ENCODE data around the gene MED27. TPM values are rescaled to one million over a fixed set of nuclear protein-coding genes. Genes with fewer than 3 reads are reported as not detected.

Gene MED27
- total and polyA plus RNA-seq, 2 of the 4 experiments (the other 2 are of a cell fraction): 50.2 to 63.4 TPM

DNA sequence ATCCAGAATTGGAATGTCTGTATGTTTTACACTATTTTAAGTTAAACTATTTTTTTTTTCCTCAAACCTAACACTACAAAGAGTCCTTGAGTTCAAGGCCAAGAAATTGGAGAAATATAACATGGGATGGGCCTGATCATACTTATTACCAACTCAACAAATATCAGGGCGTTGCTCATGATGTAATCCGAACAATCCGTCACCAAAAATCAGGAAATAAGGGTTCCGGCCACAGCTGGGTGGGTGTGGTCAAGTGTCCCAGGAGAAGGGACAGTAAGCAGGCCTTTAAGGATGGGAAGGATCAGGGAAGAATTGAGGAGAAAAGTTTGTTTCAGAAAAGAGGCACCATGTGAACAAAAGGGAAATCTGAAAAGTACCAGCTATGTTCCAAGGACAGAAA, 29.8 kb downstream of the MED27 start:
- no peak overlapping the region for H4K5ac ChIP-seq (ENCODE audit: low read depth, low read length)
- H2BK5ac ChIP-seq (ENCODE audit: low read depth, low read length, poor library complexity, severe bottlenecking): no peak overlapping the region
- peaks cover 4% of the 10 kb centered on the region for H3K4me1 ChIP-seq (ENCODE audit: control insufficient read depth, insufficient read depth, low read length)
- no TSS peak for BruUV-seq (replicated peaks)
- H3K27me3 ChIP-seq (ENCODE audit: control insufficient read depth, insufficient read depth, low read length): no peaks in the 10 kb centered on the region
- no peak overlapping the region for H3K18ac ChIP-seq (ENCODE audit: low read depth, low read length)
- H3K4me3 ChIP-seq (ENCODE audit: insufficient read depth, low read depth, low read length): no peak overlapping the region
- no peak overlapping the region for H2AK5ac ChIP-seq (ENCODE audit: low read depth, low read length)
- no peak overlapping the region for H2BK120ac ChIP-seq (ENCODE audit: low read depth, low read length)
- no peak overlapping the region for H3K56ac ChIP-seq (ENCODE audit: extremely low read depth, insufficient read depth, low read length)
- H2BK15ac ChIP-seq (ENCODE audit: low read depth, low read length): no peak overlapping the region
- TF ChIP-seq, protein P1, sequence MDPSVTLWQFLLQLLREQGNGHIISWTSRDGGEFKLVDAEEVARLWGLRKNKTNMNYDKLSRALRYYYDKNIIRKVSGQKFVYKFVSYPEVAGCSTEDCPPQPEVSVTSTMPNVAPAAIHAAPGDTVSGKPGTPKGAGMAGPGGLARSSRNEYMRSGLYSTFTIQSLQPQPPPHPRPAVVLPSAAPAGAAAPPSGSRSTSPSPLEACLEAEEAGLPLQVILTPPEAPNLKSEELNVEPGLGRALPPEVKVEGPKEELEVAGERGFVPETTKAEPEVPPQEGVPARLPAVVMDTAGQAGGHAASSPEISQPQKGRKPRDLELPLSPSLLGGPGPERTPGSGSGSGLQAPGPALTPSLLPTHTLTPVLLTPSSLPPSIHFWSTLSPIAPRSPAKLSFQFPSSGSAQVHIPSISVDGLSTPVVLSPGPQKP (IDR thresholded peaks at IDR 0.05; ENCODE audit: borderline replicate concordance, low read depth, low read length): no peak
- TF ChIP-seq RFX5 (IDR thresholded peaks at IDR 0.05; ENCODE audit: low read depth, low read length) (no peak), MAZ (IDR thresholded peaks at IDR 0.05; ENCODE audit: borderline replicate concordance, low read depth, low read length) (no peak), MAFK (IDR thresholded peaks at IDR 0.05; ENCODE audit: low read depth, low read length) (no peak), CEBPB (IDR thresholded peaks at IDR 0.05; ENCODE audit: low read depth, low read length) (no peak), RAD21 (IDR thresholded peaks at IDR 0.05; ENCODE audit: low read length) (no peak), POLR2A (IDR thresholded peaks at IDR 0.05; ENCODE audit: low read depth, low read length) (no peak), NFE2L2 (IDR thresholded peaks at IDR 0.05; ENCODE audit: low read depth, low read length) (no peak), FOS (IDR thresholded peaks at IDR 0.05; ENCODE audit: low read depth, low read length) (no peak), RCOR1 (IDR thresholded peaks at IDR 0.05; ENCODE audit: insufficient replicate concordance, low read length) (no peak)
- TF ChIP-seq, protein P2, sequence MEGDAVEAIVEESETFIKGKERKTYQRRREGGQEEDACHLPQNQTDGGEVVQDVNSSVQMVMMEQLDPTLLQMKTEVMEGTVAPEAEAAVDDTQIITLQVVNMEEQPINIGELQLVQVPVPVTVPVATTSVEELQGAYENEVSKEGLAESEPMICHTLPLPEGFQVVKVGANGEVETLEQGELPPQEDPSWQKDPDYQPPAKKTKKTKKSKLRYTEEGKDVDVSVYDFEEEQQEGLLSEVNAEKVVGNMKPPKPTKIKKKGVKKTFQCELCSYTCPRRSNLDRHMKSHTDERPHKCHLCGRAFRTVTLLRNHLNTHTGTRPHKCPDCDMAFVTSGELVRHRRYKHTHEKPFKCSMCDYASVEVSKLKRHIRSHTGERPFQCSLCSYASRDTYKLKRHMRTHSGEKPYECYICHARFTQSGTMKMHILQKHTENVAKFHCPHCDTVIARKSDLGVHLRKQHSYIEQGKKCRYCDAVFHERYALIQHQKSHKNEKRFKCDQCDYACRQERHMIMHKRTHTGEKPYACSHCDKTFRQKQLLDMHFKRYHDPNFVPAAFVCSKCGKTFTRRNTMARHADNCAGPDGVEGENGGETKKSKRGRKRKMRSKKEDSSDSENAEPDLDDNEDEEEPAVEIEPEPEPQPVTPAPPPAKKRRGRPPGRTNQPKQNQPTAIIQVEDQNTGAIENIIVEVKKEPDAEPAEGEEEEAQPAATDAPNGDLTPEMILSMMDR (conservative IDR thresholded peaks at IDR 0.05; ENCODE audit: low read depth, low read length): no peak
- in situ Hi-C loops (cut with MboI; ENCODE audit: low sequenced_read_pairs): no loop called here
- H2BK20ac ChIP-seq (ENCODE audit: low read depth, low read length): no peak overlapping the region
- ChIA-PET CTCF (no interaction called here), POLR2A (ENCODE audit: unreplicated experiment) (no interaction called here)
- H3K23ac ChIP-seq (ENCODE audit: low read depth, low read length): no peak overlapping the region
- no peak overlapping the region for H2AK9ac ChIP-seq (replicated peaks; ENCODE audit: low read depth, low read length, poor library complexity)
- no peak overlapping the region for H3K4me2 ChIP-seq (ENCODE audit: low read depth, low read length)
- ATAC-seq (ENCODE audit: low read depth) (no peak), DNase-seq (no peak)
- H3K79me1 ChIP-seq (ENCODE audit: low read depth in 1 of 2, low read length in 2 of 2): peaks cover 44 to 84% of the 10 kb centered on the region in 2 experiments
- H3K9ac ChIP-seq (ENCODE audit: low read depth, low read length): no peak overlapping the region
- dilution Hi-C loops (cut with HindIII; ENCODE audit: low sequenced_read_pairs, unreplicated experiment): no loop called here
- peaks cover 25% of the 10 kb centered on the region for H4K20me1 ChIP-seq (ENCODE audit: insufficient read depth, low read length)
- H2AFZ ChIP-seq (replicated peaks; ENCODE audit: low read length, poor library complexity): no peak overlapping the region
- intact Hi-C loops (cut with micrococcal nuclease): no loop called here
- no peak overlapping the region for H3K27ac ChIP-seq (ENCODE audit: insufficient read depth, low read length)
- H3K36me3 ChIP-seq (ENCODE audit: control insufficient read depth, insufficient read depth, low read length): no peaks in the 10 kb centered on the region
- no peak overlapping the region; a peak in 1 of 4 replicates for H4K8ac ChIP-seq (ENCODE audit: low read depth in 2 of 2, low read length in 2 of 2)
- no CpG with 5 or more reads among the region's 4 CpGs for WGBS, 2 experiments (ENCODE audit: extremely low coverage in 2 of 2, insufficient read length in 1 of 2)
- no peak overlapping the region for H3K14ac ChIP-seq (replicated peaks; ENCODE audit: low read depth, low read length)
- H3K9me1 ChIP-seq (ENCODE audit: insufficient read depth, low read length): peaks cover 15% of the 10 kb centered on the region
- no peaks in the 10 kb centered on the region for H3K9me3 ChIP-seq (ENCODE audit: control insufficient read depth, insufficient read depth, low read length)
- H3K4ac ChIP-seq (ENCODE audit: low read depth, low read length): no peak overlapping the region
- H4K91ac ChIP-seq (ENCODE audit: insufficient read depth, low read depth, low read length): no peak overlapping the region
